B cell (primary cell): Measurements from ENCODE around the gene MYO16. TPM values are rescaled to one million over a fixed set of nuclear protein-coding genes. Genes with fewer than 3 reads are reported as not detected.

Source experiments
- ATAC-seq: fragments of 200-7000 bp; cut with Tn5 transposase; one replicate; pipeline ENCODE4 v1.10.0; 2021; ENCODE audit warnings: low read depth, mild to moderate bottlenecking, moderate number of reproducible peaks, moderate library complexity
- CTCF ChIA-PET: fragments of 350-600 bp; sonication (Branson Sonifier 250); formaldehyde crosslinking; loops from one replicate; lab custom pipeline; 2021; ENCODE audit warnings: antibody characterized with exemption, inconsistent platforms; lab: Charles Lee
- POLR2A ChIA-PET: fragments of 350-600 bp; sonication (Branson Sonifier 250); formaldehyde crosslinking; loops from one replicate; lab custom pipeline; 2021; ENCODE audit warnings: antibody characterized with exemption; lab: Charles Lee
- DNase-seq: peaks from one replicate; pipeline ENCODE4 v3.0.0; 2013
- H2AFZ ChIP-seq: 2 replicates; pipeline ENCODE4 v1.6.1; 2012; ENCODE audit warnings: mild to moderate bottlenecking, low read depth, low read length; ENCODE audit not compliant: insufficient read depth, poor library complexity, severe bottlenecking
- H3K27ac ChIP-seq, 2 donors: 1 replicate in 1 of 2; 2 replicates in 1 of 2; pipeline ENCODE4 v1.5.1; 2012 to 2013; ENCODE audit warnings: low read length in 2 of 2, mild to moderate bottlenecking in 2 of 2, moderate library complexity in 1 of 2
- H3K27me3 ChIP-seq, 4 experiments: fragments of 200-600 bp in 1 of 4; sonication (generic) in 1 of 4; replicated peaks in 1 of 4; 1 replicate in 2 of 4; 2 replicates in 2 of 4; pipeline versions ENCODE4 v1.6.1 to v1.7.0; 2013 to 2016; ENCODE audit warnings: low read length in 3 of 4, mild to moderate bottlenecking in 2 of 4, mixed read lengths in 1 of 4, moderate library complexity in 1 of 4; ENCODE audit not compliant: insufficient read depth in 4 of 4, control insufficient read depth in 3 of 4; ENCODE audit errors: control extremely low read depth in 1 of 4
- H3K36me3 ChIP-seq, 2 experiments: replicated peaks in 1 of 2; 1 replicate in 1 of 2; 2 replicates in 1 of 2; pipeline versions ENCODE4 v1.6.1 to v1.7.1; 2013; ENCODE audit warnings: low read length in 1 of 2; ENCODE audit not compliant: insufficient read depth in 2 of 2, control insufficient read depth in 1 of 2; ENCODE audit errors: control extremely low read depth in 1 of 2, extremely low read depth in 1 of 2
- H3K4me1 ChIP-seq, 2 donors: fragments of 200-600 bp in 1 of 2; sonication (generic) in 1 of 2; 1 replicate in 1 of 2; 2 replicates in 1 of 2; pipeline versions ENCODE4 v1.5.1 to v1.6.1; 2013 to 2017; ENCODE audit warnings: low read length in 2 of 2; ENCODE audit not compliant: control insufficient read depth in 2 of 2, insufficient read depth in 2 of 2
- H3K4me2 ChIP-seq: replicated peaks from 2 replicates; pipeline ENCODE3; 2012; ENCODE audit warnings: mild to moderate bottlenecking, low read depth, low read length; ENCODE audit not compliant: poor library complexity, severe bottlenecking
- H3K4me3 ChIP-seq, 5 experiments: fragments of 200-600 bp in 1 of 5; sonication (generic) in 1 of 5; 1 replicate in 3 of 5; 2 replicates in 2 of 5; pipeline versions ENCODE4 v1.5.1 to v1.7.0; 2011 to 2016; ENCODE audit warnings: low read length in 4 of 5, mild to moderate bottlenecking in 4 of 5, low read depth in 2 of 5, control low read depth in 1 of 5, moderate library complexity in 1 of 5; ENCODE audit not compliant: insufficient read depth in 1 of 5; ENCODE audit errors: control extremely low read depth in 1 of 5, extremely low read depth in 1 of 5
- H3K79me2 ChIP-seq: fragments of 200-600 bp; sonication (generic); one replicate; pipeline ENCODE4 v1.6.0; 2016; ENCODE audit warnings: low read length; ENCODE audit not compliant: control insufficient read depth, insufficient read depth
- H3K9ac ChIP-seq: fragments of 200-600 bp; sonication (generic); 2 replicates; pipeline ENCODE4 v1.6.1; 2017; ENCODE audit warnings: mild to moderate bottlenecking, low read length, moderate library complexity
- H3K9me3 ChIP-seq, 3 donors: one replicate each; pipeline versions ENCODE4 v1.6.1 to v1.7.1; 2013; ENCODE audit warnings: low read length in 2 of 3; ENCODE audit not compliant: control insufficient read depth in 2 of 3, insufficient read depth in 1 of 3; ENCODE audit errors: control extremely low read depth in 1 of 3
- H4K20me1 ChIP-seq: 2 replicates; pipeline ENCODE4 v1.6.0; 2012; ENCODE audit warnings: mild to moderate bottlenecking, low read length; ENCODE audit not compliant: insufficient read depth, control insufficient read depth, poor library complexity, severe bottlenecking
- H3K27ac Mint-ChIP-seq: one replicate; pipeline ENCODE4 v1.8.0; 2021; ENCODE audit warnings: mixed read lengths
- H3K27me3 Mint-ChIP-seq: one replicate; pipeline ENCODE4 v1.8.0; 2021; ENCODE audit warnings: mixed read lengths
- H3K4me1 Mint-ChIP-seq: one replicate; pipeline ENCODE4 v1.8.0; 2021; ENCODE audit warnings: mixed read lengths
- H3K4me3 Mint-ChIP-seq: one replicate; pipeline ENCODE4 v1.8.0; 2021; ENCODE audit warnings: mixed read lengths
- H3K9me3 Mint-ChIP-seq: one replicate; pipeline ENCODE4 v1.8.0; 2022; ENCODE audit warnings: mixed read lengths; ENCODE audit not compliant: insufficient read depth
- EZH2 ChIP-seq: IDR thresholded peaks from 2 replicates; pipeline ENCODE4 v1.6.1; 2012; ENCODE audit warnings: borderline replicate concordance, low read depth, mild to moderate bottlenecking, moderate library complexity, low read length; ENCODE audit not compliant: insufficient read depth, poor library complexity, severe bottlenecking
- WGBS: methylation state at CpG from one replicate; pipeline ENCODE4 v1.1.5; 2013; ENCODE audit warnings: missing lambda C conversion rate; ENCODE audit not compliant: insufficient coverage; 5-methylcytosine and 5-hydroxymethylcytosine counted together
- intact Hi-C: fragments of 100-400 bp; cut with micrococcal nuclease; formaldehyde crosslinking; loops from one replicate; pipeline ENCODE4 v1.10.0; 2022
- polyA plus RNA-seq: library from polyadenylated mRNA; depleted of rRNA; stranded (reverse); fragments of >200 nt; gene quantifications from 2 replicates; pipeline ENCODE4 v1.2.3, GENCODE V29; 2012
- total RNA-seq, 2 donors: library from RNA; stranded (reverse); fragments of 120-200 nt in 1 of 2; gene quantifications; 1 replicate in 1 of 2; 2 replicates in 1 of 2; pipeline versions ENCODE4 v1.2.3 to v1.2.4, GENCODE V29; 2013 to 2022
- TF ChIP-seq, protein P1 (sequence below): fragments of 200-600 bp; IDR thresholded peaks from one replicate; pipeline ENCODE4 v1.8.0; 2022; ENCODE audit warnings: antibody characterized with exemption, mild to moderate bottlenecking

Gene MYO16
- total and polyA plus RNA-seq, 2 donors (not counting 1 experiment from before 2014, with no cell fraction given), result not detected

DNA sequence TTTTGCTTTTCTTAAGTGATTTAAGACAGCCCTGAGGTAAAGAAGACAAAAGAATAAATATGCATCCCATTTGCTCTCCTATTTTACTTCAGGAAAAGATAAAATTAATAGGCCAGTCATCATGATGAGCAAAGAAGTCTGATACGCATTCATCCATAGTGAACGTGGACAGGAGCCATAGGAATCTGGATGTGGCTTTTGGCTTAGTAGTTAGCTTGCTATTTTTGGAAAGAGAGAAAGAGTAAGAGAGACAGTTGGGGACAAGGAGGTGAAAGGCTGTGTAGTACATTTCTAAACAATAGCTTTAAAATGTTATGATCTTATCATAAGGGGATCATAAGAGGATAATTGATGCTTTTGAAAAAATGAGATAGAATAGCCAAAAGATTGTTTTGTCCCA is 611.7 kb downstream of the MYO16 start:
- WGBS, result 100% methylated on average over 2 of the region's 2 CpGs
- ATAC-seq (no peak), DNase-seq (no peak)
- TF ChIP-seq, protein P1, sequence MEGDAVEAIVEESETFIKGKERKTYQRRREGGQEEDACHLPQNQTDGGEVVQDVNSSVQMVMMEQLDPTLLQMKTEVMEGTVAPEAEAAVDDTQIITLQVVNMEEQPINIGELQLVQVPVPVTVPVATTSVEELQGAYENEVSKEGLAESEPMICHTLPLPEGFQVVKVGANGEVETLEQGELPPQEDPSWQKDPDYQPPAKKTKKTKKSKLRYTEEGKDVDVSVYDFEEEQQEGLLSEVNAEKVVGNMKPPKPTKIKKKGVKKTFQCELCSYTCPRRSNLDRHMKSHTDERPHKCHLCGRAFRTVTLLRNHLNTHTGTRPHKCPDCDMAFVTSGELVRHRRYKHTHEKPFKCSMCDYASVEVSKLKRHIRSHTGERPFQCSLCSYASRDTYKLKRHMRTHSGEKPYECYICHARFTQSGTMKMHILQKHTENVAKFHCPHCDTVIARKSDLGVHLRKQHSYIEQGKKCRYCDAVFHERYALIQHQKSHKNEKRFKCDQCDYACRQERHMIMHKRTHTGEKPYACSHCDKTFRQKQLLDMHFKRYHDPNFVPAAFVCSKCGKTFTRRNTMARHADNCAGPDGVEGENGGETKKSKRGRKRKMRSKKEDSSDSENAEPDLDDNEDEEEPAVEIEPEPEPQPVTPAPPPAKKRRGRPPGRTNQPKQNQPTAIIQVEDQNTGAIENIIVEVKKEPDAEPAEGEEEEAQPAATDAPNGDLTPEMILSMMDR, result no peak
- TF ChIP-seq EZH2, result no peak
- no peaks in the 10 kb centered on the region for H3K36me3 ChIP-seq
- no peaks in the 10 kb centered on the region for H3K4me1 ChIP-seq
- H2AFZ ChIP-seq, result no peak overlapping the region
- intact Hi-C loops, result no loop called here
- H3K4me2 ChIP-seq, result no peak overlapping the region
- POLR2A ChIA-PET, result no interaction called here
- no peak overlapping the region for H3K27ac Mint-ChIP-seq
- no peaks in the 10 kb centered on the region for H3K4me1 Mint-ChIP-seq
- H3K9me3 ChIP-seq, result no peaks in the 10 kb centered on the region
- no peak overlapping the region for H3K27ac ChIP-seq
- H3K4me3 ChIP-seq, result no peak overlapping the region
- no peaks in the 10 kb centered on the region for H3K9me3 Mint-ChIP-seq
- peaks cover 12% of the 10 kb centered on the region for H3K27me3 Mint-ChIP-seq
- no peaks in the 10 kb centered on the region for H4K20me1 ChIP-seq
- CTCF ChIA-PET, result no interaction called here
- H3K4me3 Mint-ChIP-seq, result no peak overlapping the region
- peaks cover 0 to 2% (median 0%) of the 10 kb centered on the region in 4 experiments for H3K27me3 ChIP-seq
- H3K9ac ChIP-seq, result no peak overlapping the region
- H3K79me2 ChIP-seq, result no peaks in the 10 kb centered on the region

- Mint-ChIP-seq H3K4me3 (no peak overlapping the region), H3K27ac (no peak overlapping the region), H3K4me1 (no peaks in the 10 kb centered on the region), H3K27me3 (peaks cover 6% of the 10 kb centered on the region), H3K9me3 (no peaks in the 10 kb centered on the region)
- Histone ChIP-seq H3K4me1 (no peaks in the 10 kb centered on the region), H4K20me1 (no peaks in the 10 kb centered on the region), H3K9me3 (peaks cover 0 to 1% (median 0%) of the 10 kb centered on the region in 3 donors), H3K36me3 (no peaks in the 10 kb centered on the region), H3K9ac (no peak overlapping the region), H3K79me2 (no peaks in the 10 kb centered on the region), H3K27me3 (peaks cover 0 to 2% (median 0%) of the 10 kb centered on the region in 4 experiments), H2AFZ (no peak overlapping the region), H3K4me2 (no peak overlapping the region), H3K27ac (no peak overlapping the region), H3K4me3 (no peak overlapping the region)
- CTCF ChIA-PET, result no interaction called here
- ATAC-seq, result no peak
- 17% methylated on average over 9 of the region's 9 CpGs for WGBS
- no peak for DNase-seq
- POLR2A ChIA-PET, result no interaction called here
- TF ChIP-seq, protein P1, result no peak
- TF ChIP-seq EZH2, result no peak
- intact Hi-C loops, result no loop called here
Measured at GRCh38 chr13:109243311-109243951, 614.0 kb downstream of the MYO16 start.
